Activated CD8-positive, alpha-beta T cell treated with anti-CD3 and anti-CD28 coated beads, Interleukin-2, amount 10 ng/mL, durations not matched to agents 7 days and 5 days (primary cell): ENCODE results near the gene TAF1L. TPM values are rescaled to one million over a fixed set of nuclear protein-coding genes. Genes with fewer than 3 reads are reported as not detected.
A peak's percentile ranks its signal among the peaks of the same experiment; 100 is the strongest.

Source experiments
- ATAC-seq: fragments of 150-1000 bp; cut with Tn5 transposase; one replicate; pipeline ENCODE4 v1.10.0; 2021; ENCODE audit warnings: moderate library complexity
- CTCF ChIA-PET: fragments of 350-600 bp; sonication (Branson Sonifier 250); formaldehyde crosslinking; loops from one replicate; lab custom pipeline; 2021; ENCODE audit warnings: antibody characterized with exemption; lab: Charles Lee
- POLR2A ChIA-PET: fragments of 350-600 bp; sonication (Branson Sonifier 250); formaldehyde crosslinking; loops from one replicate; lab custom pipeline; 2021; ENCODE audit warnings: antibody characterized with exemption; lab: Charles Lee
- DNase-seq: peaks from one replicate; pipeline ENCODE4 v3.0.0-alpha.2; 2020
- H3K27ac Mint-ChIP-seq: one replicate; pipeline ENCODE4 v1.8.0; 2021; ENCODE audit warnings: mild to moderate bottlenecking, mixed read lengths
- H3K27me3 Mint-ChIP-seq: one replicate; pipeline ENCODE4 v1.8.0; 2021; ENCODE audit warnings: low read depth, mixed read lengths
- H3K36me3 Mint-ChIP-seq: one replicate; pipeline ENCODE4 v1.8.0; 2021; ENCODE audit warnings: low read depth, mixed read lengths
- H3K4me1 Mint-ChIP-seq: one replicate; pipeline ENCODE4 v1.8.0; 2021; ENCODE audit warnings: low read depth, mixed read lengths
- H3K4me3 Mint-ChIP-seq: one replicate; pipeline ENCODE4 v1.8.0; 2021; ENCODE audit warnings: mild to moderate bottlenecking, mixed read lengths
- H3K9me3 Mint-ChIP-seq: one replicate; pipeline ENCODE4 v1.8.0; 2022; ENCODE audit warnings: mixed read lengths; ENCODE audit not compliant: insufficient read depth
- total RNA-seq, 2 experiments: library from RNA; stranded (reverse); gene quantifications; one replicate each; pipeline ENCODE4 v1.2.3, GENCODE V29; 2021

Gene TAF1L
- total RNA-seq, 2 experiments from 2014 or later, result 0.05 TPM; not detected in 1

DNA sequence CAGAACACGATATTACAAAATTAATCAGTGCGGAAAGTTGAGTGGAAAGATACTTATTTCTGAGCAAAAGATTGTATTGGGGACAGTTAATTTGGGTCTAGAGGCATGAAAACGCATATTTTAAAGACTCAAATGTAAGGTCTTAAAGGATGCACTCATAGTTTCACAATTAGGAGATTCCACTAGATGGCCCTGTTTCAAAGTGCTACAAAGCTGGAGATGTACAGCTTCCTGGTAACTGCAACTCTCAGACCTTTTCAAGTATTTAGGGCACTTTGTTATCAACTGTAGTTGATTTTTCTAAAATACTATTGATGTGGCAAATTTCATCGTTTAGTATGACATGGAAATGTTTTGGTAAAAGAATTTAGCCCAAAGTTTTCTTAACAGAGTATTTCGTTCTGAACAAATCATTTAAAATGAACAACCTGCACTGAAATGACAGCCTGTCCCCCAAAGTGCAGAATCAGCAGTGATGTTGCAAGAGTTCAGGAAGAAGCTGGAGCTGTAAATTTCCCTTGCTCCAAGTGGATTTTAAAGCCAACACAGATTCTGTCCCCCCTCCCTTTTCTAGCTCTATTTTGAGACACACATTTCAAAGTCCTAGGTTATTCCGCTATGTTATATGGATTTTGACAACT lies 46.3 kb downstream of the TAF1L start:
- POLR2A ChIA-PET, result interaction anchor here (0.7 kb wide), 1 partner anchor 436 kb away, joined by 3 read pairs; the partner anchor contains the start of gene DNAJA1
- DNase-seq, result no peak
- H3K36me3 Mint-ChIP-seq, result no peaks in the 10 kb centered on the region
- no peak overlapping the region for H3K4me3 Mint-ChIP-seq
- no peaks in the 10 kb centered on the region for H3K4me1 Mint-ChIP-seq
- peaks cover 39% of the 10 kb centered on the region for H3K27me3 Mint-ChIP-seq
- ATAC-seq, result peak; percentile 68
- no peaks in the 10 kb centered on the region for H3K9me3 Mint-ChIP-seq
- CTCF ChIA-PET, result interaction anchor here (0.7 to 6.6 kb wide), 8 partner anchors 8 to 637 kb away, joined by 3 to 50 read pairs (median 7); no protein-coding TSS in a partner anchor
- H3K27ac Mint-ChIP-seq, result no peak overlapping the region

- DNase-seq (no peak), ATAC-seq (no peak)
- POLR2A ChIA-PET, result no interaction called here
- CTCF ChIA-PET, result interaction anchor here (1.0 to 6.6 kb wide), 6 partner anchors 7 to 638 kb away, joined by 3 to 50 read pairs (median 20); no protein-coding TSS in a partner anchor
- Mint-ChIP-seq H3K27ac (no peak overlapping the region), H3K27me3 (peaks cover 39% of the 10 kb centered on the region), H3K9me3 (no peaks in the 10 kb centered on the region), H3K36me3 (no peaks in the 10 kb centered on the region), H3K4me3 (no peak overlapping the region), H3K4me1 (no peaks in the 10 kb centered on the region)
Measured at GRCh38 chr9:32587901-32588300, 47.6 kb downstream of the TAF1L start.

DNA sequence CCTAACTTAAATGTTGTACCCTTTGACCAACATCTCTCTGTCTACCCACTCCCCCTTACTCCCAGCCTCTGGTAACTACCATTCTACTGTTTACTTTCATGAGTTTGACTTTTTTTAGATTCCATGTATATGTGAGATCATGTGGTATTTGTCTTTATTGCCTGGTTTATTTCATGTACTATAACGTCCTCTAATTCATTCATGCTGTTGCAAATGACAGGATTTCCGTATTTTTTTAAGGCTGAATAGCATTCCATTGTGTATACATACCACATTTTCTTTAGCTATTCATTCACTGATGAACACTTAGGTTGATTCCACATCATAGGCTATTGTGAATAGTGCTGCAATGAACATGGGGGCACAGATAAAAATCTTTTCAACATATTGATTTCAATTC lies 50.7 kb downstream of the TAF1L start:
- CTCF ChIA-PET, result interaction anchor here (1.2 to 3.4 kb wide), 2 partner anchors 206 to 383 kb away, joined by 3 to 18 read pairs; no protein-coding TSS in a partner anchor
- H3K36me3 Mint-ChIP-seq, result no peaks in the 10 kb centered on the region

DNA sequence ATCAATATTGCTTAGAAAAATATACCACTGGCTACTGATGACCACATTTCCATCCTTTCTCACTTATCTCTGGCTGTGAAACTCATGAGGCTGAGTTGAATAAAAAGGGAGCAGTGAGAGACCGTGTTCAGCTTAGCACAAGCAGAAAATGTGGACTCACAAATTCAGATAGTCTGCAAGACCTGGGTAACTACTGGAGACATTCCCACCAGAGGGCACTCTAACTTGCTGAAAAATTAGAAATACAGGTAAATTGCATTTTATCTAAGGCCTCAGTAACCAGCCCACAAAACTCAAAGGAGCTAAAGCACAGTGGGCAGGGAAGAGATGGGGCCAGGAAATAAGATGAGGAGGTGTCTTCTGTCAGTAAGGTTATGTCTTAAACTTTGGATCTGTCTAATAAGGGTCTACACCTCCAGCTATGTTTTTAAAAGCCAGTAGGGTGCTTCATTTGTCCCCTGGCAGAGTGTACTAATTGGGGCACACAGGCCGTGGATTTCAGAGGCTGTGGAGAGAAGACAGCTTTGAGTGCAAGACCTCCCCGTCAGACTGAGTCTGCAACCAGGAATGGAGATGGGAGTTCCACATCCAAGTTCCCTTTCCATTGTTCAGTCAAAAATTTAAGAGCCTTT lies 53.8 kb downstream of the TAF1L start:
- Mint-ChIP-seq H3K4me1 (peaks cover 2% of the 10 kb centered on the region), H3K9me3 (no peaks in the 10 kb centered on the region), H3K27me3 (peaks cover 18% of the 10 kb centered on the region), H3K27ac (no peak overlapping the region), H3K36me3 (no peaks in the 10 kb centered on the region), H3K4me3 (no peak overlapping the region)
- ATAC-seq (no peak), DNase-seq (peak; percentile 56)
- ChIA-PET POLR2A (interaction anchor here (1.3 kb wide), 1 partner anchor 203 kb away, joined by 3 read pairs; no protein-coding TSS in a partner anchor), CTCF (interaction anchor here (0.6 to 12.1 kb wide), 24 partner anchors 9 to 443 kb away, joined by 3 to 608 read pairs (median 4); partner anchors contain the start of genes ACO1, DNAJA1 and NDUFB6)

More for the DNA sequence above, 50.7 kb downstream of the TAF1L start:
- Mint-ChIP-seq H3K4me1 (peaks cover 2% of the 10 kb centered on the region), H3K27ac (no peak overlapping the region), H3K9me3 (no peaks in the 10 kb centered on the region), H3K27me3 (peaks cover 27% of the 10 kb centered on the region), H3K4me3 (no peak overlapping the region)
- ATAC-seq, result no peak
- no peak for DNase-seq
- POLR2A ChIA-PET, result no interaction called here

- Mint-ChIP-seq H3K27ac (no peak overlapping the region), H3K36me3 (no peaks in the 10 kb centered on the region), H3K27me3 (peaks cover 14% of the 10 kb centered on the region), H3K4me1 (peaks cover 2% of the 10 kb centered on the region), H3K9me3 (no peaks in the 10 kb centered on the region), H3K4me3 (no peak overlapping the region)
- ChIA-PET POLR2A (interaction anchor here (1.2 to 1.6 kb wide), 2 partner anchors 197 to 202 kb away, joined by 3 to 6 read pairs; no protein-coding TSS in a partner anchor), CTCF (interaction anchor here (0.6 to 12.1 kb wide), 35 partner anchors 8 to 444 kb away, joined by 3 to 608 read pairs (median 5); partner anchors contain the start of genes ACO1, DNAJA1, NDUFB6 and RIGI)
- ATAC-seq (peak; percentile 23), DNase-seq (no peak)
Measured at GRCh38 chr9:32580631-32581300, 54.7 kb downstream of the TAF1L start.

DNA sequence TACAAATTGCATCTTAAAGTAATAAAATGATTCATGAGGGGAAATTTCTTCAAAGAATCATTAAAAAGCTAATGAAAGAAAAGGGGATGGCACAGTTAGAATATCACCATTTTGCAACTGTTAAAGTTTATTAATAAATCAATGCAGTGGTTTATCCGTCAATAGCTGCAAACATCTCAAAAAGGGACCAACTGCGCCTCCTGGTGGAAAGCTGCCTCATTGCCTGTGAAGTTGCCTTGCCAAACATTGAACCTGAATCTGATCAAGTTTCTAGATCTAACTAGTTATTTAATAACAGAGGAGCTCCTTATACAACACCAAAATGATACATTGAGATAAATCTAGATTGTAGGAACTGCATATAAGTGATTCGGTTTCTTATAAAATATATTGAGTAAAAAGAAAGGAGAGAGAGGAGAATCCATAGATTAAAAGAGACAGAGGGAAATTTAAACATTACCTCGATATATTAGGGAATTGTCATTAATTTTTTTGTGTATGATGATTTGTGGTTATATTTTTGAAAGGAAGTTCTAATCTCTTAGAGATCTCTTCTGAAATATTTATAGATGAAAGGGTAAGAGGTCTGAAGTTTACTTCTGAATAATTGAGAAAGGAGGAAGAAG lies 55.6 kb downstream of the TAF1L start:
- peaks cover 2% of the 10 kb centered on the region for H3K4me1 Mint-ChIP-seq
- ATAC-seq (peak; percentile 63), DNase-seq (peak; percentile 83)
- no peaks in the 10 kb centered on the region for H3K36me3 Mint-ChIP-seq
- POLR2A ChIA-PET, result interaction anchor here (1.2 to 1.6 kb wide), 2 partner anchors 196 to 201 kb away, joined by 3 to 6 read pairs; no protein-coding TSS in a partner anchor
- no peak overlapping the region for H3K27ac Mint-ChIP-seq
- H3K9me3 Mint-ChIP-seq, result no peaks in the 10 kb centered on the region
- CTCF ChIA-PET, result interaction anchor here (0.6 to 12.1 kb wide), 41 partner anchors 7 to 400 kb away, joined by 3 to 608 read pairs (median 4); partner anchors contain the start of genes ACO1, NDUFB6, RIGI and SMIM27
- H3K27me3 Mint-ChIP-seq, result peaks cover 7% of the 10 kb centered on the region
- H3K4me3 Mint-ChIP-seq, result no peak overlapping the region

Other genes starting within 250 kb of the TAF1L start
- gene RIGI, start 109.5 kb downstream of the TAF1L start, total RNA-seq, result 10 to 100 TPM; 19.2 to 19.6 TPM
- gene SMIM27, start 83.3 kb downstream of the TAF1L start, total RNA-seq, result 10 to 100 TPM; 15.6 to 17.1 TPM
- gene TOPORS, start 83.1 kb downstream of the TAF1L start, total RNA-seq, result 10 to 100 TPM; 11.9 to 12.0 TPM
- gene NDUFB6, start 62.5 kb downstream of the TAF1L start, total RNA-seq, result 10 to 100 TPM; 47.5 to 57.7 TPM
- gene TMEM215, start 147.9 kb upstream of the TAF1L start, total RNA-seq, result not detected